Thoracic aorta (tissue), 2 donors: ENCODE results near the gene TET2. TPM values are rescaled to one million over a fixed set of nuclear protein-coding genes. Genes with fewer than 3 reads are reported as not detected.

Source experiments
- ATAC-seq: fragments of 150-250 bp; one replicate; pipeline ENCODE4 v1.8.0; 2017; ENCODE audit warnings: low read depth; ENCODE audit not compliant: insufficient number of reproducible peaks, low FRiP score
- DNase-seq: peaks from one replicate; pipeline ENCODE4 v3.0.0-alpha.2; 2020; ENCODE audit warnings: low spot score
- H3K27ac ChIP-seq, 2 donors: fragments of 200-600 bp; sonication (generic); 1 replicate in 1 of 2; 2 replicates in 1 of 2; pipeline ENCODE4 v1.5.1; 2016; ENCODE audit warnings: mild to moderate bottlenecking in 2 of 2, moderate library complexity in 2 of 2
- H3K27me3 ChIP-seq: fragments of 200-600 bp; sonication (generic); replicated peaks from 2 replicates; pipeline ENCODE4 v1.6.0; 2016; ENCODE audit warnings: mild to moderate bottlenecking; ENCODE audit not compliant: insufficient read depth
- H3K36me3 ChIP-seq: fragments of 200-600 bp; sonication (generic); one replicate; pipeline ENCODE4 v1.5.1; 2016
- H3K4me1 ChIP-seq, 2 donors: fragments of 200-600 bp; sonication (generic); 1 replicate in 1 of 2; 2 replicates in 1 of 2; pipeline versions ENCODE4 v1.5.1 to v1.6.0; 2016; ENCODE audit warnings: low read depth in 2 of 2, mild to moderate bottlenecking in 1 of 2; ENCODE audit not compliant: control insufficient read depth in 1 of 2
- H3K4me3 ChIP-seq: fragments of 200-600 bp; sonication (generic); 2 replicates; pipeline ENCODE4 v1.5.1; 2016; ENCODE audit warnings: mild to moderate bottlenecking
- H3K9me3 ChIP-seq: fragments of 200-600 bp; sonication (generic); 2 replicates; pipeline ENCODE4 v1.5.1; 2016
- CTCF ChIP-seq: fragments of 200-600 bp; sonication (generic); IDR thresholded peaks from one replicate; pipeline ENCODE4 v1.5.1; 2019; ENCODE audit warnings: antibody characterized with exemption
- total RNA-seq, 2 donors: library from RNA; depleted of rRNA; stranded (reverse); fragments of >200 nt; gene quantifications; one replicate each; pipeline versions ENCODE4 v1.1.0 to v1.2.3, GENCODE V29; 2016

TET2 gene
- total RNA-seq, 2 donors from 2014 or later, result 23.6 to 31.7 TPM

- DNase-seq (no peak), ATAC-seq (no peak)
- Histone ChIP-seq H3K9me3 (no peaks in the 10 kb centered on the region), H3K36me3 (no peaks in the 10 kb centered on the region), H3K4me3 (no peak overlapping the region), H3K4me1 (peaks cover 0 to 16% of the 10 kb centered on the region in 2 donors), H3K27me3 (no peaks in the 10 kb centered on the region), H3K27ac (no peak overlapping the region)
- TF ChIP-seq CTCF, result no peak
These were observed 93.4 kb downstream of the TET2 start for GRCh38 chr4:105240037-105240436.

GRCh38 chr4:105241451-105241850 lies 94.8 kb downstream of the TET2 start:
- Histone ChIP-seq H3K4me1 (peaks cover 5 to 27% of the 10 kb centered on the region in 2 donors), H3K9me3 (no peaks in the 10 kb centered on the region), H3K27me3 (no peaks in the 10 kb centered on the region), H3K36me3 (no peaks in the 10 kb centered on the region), H3K27ac (no peak overlapping the region), H3K4me3 (no peak overlapping the region)
- DNase-seq (peak; percentile 4), ATAC-seq (no peak)
- TF ChIP-seq CTCF, result no peak

DNA sequence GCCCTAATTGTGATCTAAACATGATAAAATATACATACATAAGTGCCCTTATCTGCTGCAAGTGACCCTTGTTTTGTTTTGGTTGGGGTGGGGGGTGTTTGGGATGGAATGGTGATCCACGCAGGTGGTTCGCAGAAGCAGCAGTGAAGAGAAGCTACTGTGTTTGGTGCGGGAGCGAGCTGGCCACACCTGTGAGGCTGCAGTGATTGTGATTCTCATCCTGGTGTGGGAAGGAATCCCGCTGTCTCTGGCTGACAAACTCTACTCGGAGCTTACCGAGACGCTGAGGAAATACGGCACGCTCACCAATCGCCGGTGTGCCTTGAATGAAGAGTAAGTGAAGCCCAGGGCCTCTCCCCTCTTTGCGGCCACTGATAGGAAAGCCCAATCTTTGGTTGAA lies 96.8 kb downstream of the TET2 start:
- Histone ChIP-seq H3K36me3 (no peaks in the 10 kb centered on the region), H3K4me1 (peaks cover 8 to 31% of the 10 kb centered on the region in 2 donors), H3K27ac (no peak overlapping the region), H3K9me3 (no peaks in the 10 kb centered on the region), H3K27me3 (no peaks in the 10 kb centered on the region), H3K4me3 (no peak overlapping the region)
- ATAC-seq, result no peak
- DNase-seq, result no peak
- TF ChIP-seq CTCF, result no peak

DNA sequence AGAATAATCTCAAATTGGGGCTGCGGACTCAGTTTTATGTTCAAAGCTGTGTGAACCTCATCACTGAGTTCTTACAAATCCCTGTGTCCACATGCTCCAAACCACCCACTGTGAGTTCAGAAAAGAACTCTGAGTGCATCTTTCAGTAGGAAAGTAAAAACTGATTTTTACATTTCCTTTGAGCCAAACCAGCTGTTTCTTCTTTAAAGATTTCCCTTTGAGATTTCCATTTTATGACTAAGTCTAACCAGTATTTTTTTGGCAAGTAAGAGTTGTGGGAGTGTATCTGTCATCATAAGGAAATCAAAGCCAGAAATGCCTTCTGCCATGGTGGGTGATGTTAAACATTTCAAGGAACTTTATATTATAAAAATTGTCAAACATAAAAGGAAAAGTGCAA lies 100.0 kb downstream of the TET2 start:
- Histone ChIP-seq H3K4me3 (no peak overlapping the region), H3K27ac (peak overlapping the region; percentile 4 to 27), H3K27me3 (no peaks in the 10 kb centered on the region), H3K9me3 (no peaks in the 10 kb centered on the region), H3K4me1 (peaks cover 8 to 22% of the 10 kb centered on the region in 2 donors), H3K36me3 (peaks cover 3% of the 10 kb centered on the region)
- no peak for TF ChIP-seq CTCF
- ATAC-seq (no peak), DNase-seq (no peak)

GRCh38 chr4:105248613-105249012 lies 101.9 kb downstream of the TET2 start:
- no peak for TF ChIP-seq CTCF
- Histone ChIP-seq H3K9me3 (no peaks in the 10 kb centered on the region), H3K36me3 (peaks cover 3% of the 10 kb centered on the region), H3K27ac (no peak overlapping the region), H3K4me3 (no peak overlapping the region), H3K4me1 (peaks cover 8 to 15% of the 10 kb centered on the region in 2 donors), H3K27me3 (no peaks in the 10 kb centered on the region)
- ATAC-seq (no peak), DNase-seq (no peak)
